Measurements from ENCODE around the gene REST.

GRCh38 chr4:56860781-56861180 is 46.9 kb upstream of the REST start:
- TF ChIP-seq CTCF (IDR thresholded peaks at IDR 0.05) = no peak
- TF ChIP-seq POLR2A (IDR thresholded peaks at IDR 0.05) = no peak

Data from heart left ventricle (tissue), 13 donors.